ENCODE measurements around the gene RNF223.

GRCh38 chr1:1100296-1100695, 26.2 kb upstream of the RNF223 start:
- TF ChIP-seq, protein P1, sequence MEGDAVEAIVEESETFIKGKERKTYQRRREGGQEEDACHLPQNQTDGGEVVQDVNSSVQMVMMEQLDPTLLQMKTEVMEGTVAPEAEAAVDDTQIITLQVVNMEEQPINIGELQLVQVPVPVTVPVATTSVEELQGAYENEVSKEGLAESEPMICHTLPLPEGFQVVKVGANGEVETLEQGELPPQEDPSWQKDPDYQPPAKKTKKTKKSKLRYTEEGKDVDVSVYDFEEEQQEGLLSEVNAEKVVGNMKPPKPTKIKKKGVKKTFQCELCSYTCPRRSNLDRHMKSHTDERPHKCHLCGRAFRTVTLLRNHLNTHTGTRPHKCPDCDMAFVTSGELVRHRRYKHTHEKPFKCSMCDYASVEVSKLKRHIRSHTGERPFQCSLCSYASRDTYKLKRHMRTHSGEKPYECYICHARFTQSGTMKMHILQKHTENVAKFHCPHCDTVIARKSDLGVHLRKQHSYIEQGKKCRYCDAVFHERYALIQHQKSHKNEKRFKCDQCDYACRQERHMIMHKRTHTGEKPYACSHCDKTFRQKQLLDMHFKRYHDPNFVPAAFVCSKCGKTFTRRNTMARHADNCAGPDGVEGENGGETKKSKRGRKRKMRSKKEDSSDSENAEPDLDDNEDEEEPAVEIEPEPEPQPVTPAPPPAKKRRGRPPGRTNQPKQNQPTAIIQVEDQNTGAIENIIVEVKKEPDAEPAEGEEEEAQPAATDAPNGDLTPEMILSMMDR (IDR thresholded peaks at IDR 0.05; ENCODE audit: low read length) = no peak
- no peak for TF ChIP-seq EZH2 (IDR thresholded peaks at IDR 0.05; ENCODE audit: borderline replicate concordance, low read length)

Measured in OCI-LY1 (cell line).